HuH-7 (cell line): ENCODE data around the gene WWOX.
A peak's percentile ranks its signal among the peaks of the same experiment; 100 is the strongest.

Experiments used
- DNase-seq: peaks from one replicate; pipeline ENCODE4 v3.0.0; 2011; ENCODE audit warnings: low spot score

The WWOX gene

DNA sequence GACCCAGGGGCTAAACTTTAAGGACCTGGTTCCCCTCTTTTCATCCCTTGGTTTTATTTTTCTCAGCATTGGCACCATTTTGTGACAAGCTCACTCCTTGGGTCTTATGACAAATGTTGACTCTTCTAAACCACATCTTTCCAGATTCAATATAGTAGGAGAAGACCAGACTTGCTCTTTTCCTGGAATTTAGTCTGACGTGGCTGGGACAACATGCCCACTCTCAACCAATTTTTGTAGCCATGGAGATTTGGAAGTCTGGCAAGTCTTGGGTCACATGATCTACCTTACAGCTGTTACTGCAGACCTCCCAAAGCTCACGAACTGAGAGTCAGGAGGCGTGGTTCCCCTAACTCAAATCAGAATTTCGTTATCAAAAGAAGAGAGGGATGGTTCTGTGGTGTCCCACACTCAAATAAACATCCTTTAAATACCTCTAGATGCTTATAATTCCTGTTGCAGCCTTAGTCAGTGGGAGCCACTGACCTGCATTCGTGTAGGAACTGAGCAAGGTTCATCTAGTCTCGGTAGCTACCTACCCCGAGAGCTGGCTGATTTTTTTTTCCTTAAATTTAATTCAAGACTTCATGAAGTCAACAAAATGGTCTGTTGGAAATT, 817.6 kb downstream of the WWOX start:
- DNase-seq, result no peak

DNA sequence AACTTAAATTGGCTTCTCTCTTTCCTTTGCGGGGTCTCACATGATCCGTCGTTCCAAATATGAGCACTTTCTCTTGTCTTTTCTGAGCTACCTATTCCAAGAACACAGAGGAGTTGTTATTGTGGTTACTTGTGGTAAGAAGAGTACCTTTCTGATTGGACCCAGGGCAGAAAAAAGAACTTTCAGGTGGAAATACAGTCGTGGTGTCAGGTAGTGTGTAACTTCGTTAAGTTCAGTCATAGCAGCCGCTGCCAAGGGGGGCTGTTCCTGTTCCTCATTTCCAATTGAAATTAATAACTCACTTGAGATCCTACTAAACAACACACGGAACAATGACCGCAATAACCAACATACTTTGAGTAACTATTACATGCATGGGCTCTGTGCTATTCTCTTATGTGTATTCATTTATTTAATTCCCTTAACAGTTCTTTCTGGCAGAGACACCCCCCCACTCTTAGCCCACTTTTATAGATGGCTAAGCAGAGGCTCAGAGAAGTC, 819.4 kb downstream of the WWOX start:
- DNase-seq, result no peak

GRCh38 chr16:78919852-78920251, 820.4 kb downstream of the WWOX start:
- DNase-seq, result no peak

DNA sequence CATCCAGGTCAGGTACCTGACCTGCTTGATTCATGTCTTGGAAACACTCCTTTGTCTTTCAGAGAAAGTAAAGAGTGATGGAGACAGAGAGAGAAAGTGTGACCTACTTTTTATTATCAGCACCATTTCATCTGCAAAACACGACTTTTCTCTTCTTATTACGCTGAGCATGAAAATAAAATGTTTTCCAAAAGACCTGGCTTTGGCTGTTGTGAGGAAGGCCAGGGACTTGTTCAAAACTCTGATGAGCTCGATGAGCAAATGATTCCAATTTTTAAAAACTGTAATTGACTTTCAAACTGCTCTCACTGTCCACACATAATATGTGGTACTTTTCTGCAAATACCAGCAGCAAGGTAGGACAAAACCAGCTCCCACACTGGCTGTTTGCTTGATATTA, 821.2 kb downstream of the WWOX start:
- DNase-seq, result no peak

- DNase-seq, result peak; percentile 71
These were observed 825.8 kb downstream of the WWOX start for GRCh38 chr16:78925083-78925767.

GRCh38 chr16:78926723-78927210, 827.3 kb downstream of the WWOX start:
- no peak for DNase-seq

DNA sequence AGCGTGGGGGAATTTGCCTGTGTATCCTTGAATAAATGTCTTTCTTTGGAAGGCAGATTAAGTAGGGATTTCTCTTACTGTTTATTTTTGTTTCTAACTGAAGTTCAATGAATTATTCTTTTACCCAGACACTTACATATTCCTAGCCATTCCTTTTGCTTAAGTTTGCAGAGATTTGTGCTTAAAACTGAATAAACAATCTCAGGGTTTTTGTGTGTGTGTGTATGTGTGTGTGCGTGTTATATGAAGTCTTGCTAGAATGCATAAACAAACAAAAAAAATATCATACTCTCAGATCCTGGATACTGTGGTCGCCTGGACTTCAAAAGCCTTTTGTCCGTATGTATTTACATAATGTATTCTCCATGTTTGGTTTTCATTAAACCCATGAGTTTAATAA, 828.3 kb downstream of the WWOX start:
- no peak for DNase-seq

- DNase-seq, result no peak
These were observed 830.4 kb downstream of the WWOX start for GRCh38 chr16:78929841-78930240.

GRCh38 chr16:78930561-78930960, 831.1 kb downstream of the WWOX start:
- no peak for DNase-seq

DNA sequence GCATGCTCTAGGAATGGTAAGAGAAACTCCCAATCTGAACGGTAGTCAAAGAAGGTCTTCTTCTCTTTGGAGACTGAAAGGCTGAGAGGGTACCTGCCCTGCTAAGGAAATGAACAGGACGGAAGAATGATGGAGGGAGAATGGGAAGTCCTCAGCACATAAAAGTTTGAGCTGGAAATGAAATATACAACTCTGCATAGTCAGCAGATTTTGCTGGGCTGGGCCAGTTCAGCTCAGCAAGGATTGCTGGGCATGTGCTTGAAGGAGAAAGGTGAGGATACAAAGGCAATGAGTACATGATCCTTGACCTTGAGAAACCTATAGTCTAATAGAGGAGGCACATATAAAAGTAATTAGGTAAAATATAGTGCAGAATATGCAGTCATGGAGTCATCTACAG, 831.8 kb downstream of the WWOX start:
- DNase-seq, result no peak

DNA sequence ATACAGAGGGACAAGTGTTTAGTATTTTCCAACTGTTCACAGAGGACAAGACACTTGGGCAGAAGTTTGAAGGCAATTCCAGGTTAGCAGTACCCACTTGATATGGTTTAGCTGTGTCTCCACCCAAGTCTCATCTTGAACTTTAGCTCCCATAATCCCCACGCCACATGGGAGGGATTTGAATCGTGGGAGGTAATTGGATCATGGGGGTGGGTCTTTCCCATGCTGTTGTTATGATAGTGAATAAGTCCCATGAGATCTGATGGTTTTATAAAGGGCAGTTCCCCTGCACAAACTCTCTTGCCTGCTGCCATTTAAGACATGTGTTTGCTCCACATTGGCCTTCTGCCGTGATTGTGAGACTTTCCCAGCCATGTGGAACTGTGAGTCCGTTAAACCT, 832.2 kb downstream of the WWOX start:
- DNase-seq, result no peak

DNA sequence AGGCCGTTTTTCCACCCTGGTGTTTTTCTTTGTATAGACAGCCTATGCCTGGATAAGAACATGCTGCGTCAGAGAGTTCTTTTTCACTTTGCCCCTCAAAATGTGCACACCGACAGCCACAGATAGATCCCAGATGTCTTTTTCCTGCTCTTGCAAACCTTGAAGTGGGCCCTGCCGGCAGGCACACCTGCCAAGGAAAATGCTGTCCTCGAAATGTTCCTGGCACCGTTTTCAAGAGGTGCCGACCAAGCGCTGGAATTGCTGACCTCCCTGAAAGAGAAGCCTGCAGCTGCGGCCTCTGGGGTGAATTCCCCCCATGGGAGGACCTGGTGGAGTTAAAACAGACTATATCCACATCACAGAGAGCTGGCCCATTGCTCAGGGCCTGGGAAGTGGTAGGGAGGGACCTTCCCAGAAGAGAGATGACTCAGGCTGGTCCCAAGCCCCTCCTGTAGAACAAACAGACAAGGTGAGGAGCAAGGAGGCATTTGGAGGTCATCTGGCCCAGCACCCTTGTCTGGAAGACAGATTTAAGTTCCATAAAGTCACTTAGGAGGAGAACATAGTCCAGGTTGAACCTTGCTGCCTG, 833.0 kb downstream of the WWOX start:
- DNase-seq, result no peak

- DNase-seq, result no peak
These were observed 836.6 kb downstream of the WWOX start for GRCh38 chr16:78936060-78936459.

DNA sequence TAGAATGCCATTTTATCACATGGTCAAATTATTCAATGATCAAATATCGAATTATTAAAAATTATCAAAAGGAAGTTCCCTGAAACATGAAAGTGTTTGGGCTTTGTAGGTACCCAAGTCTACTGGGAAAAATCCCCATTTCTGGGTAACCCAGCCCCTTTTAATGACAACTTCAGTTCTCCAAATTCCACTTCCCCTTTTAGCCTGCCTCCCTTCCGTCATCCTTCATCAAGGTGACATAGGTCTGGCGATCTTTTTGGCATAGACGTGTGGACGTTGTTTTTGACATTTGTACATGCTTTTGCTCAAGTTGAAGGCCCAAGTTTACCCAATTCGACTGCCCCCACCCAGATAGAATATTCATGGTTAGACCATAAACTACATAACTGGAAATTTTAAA, 840.1 kb downstream of the WWOX start:
- no peak for DNase-seq

DNA sequence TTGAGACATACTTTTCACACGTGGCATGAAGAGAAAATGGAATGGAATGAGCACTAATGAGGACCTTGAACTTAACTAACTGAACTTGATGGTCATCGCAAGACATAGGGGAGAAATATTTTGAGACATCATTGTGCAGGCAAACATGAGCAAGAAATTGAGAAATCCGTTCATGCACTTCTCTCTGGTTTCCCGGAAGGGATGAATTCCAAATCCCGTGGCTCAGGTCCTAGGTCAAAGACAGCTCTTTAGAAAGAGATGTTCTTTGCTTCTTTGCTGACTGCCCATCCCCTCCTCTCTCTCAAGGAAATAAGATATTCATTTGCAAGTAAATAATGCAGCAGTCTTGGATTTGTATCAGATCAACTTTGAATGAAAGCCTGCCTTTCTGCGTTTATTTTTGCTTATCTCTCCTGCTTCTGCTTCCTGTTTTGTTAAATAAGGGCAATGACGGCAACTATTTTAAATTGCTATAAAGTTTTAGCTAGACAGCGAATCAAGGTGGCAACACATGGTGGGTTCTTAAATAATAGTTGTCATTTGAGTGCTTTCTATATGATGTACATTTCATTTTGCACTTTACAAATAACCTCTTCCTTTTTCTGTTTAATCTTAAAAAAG, 843.3 kb downstream of the WWOX start:
- no peak for DNase-seq

DNA sequence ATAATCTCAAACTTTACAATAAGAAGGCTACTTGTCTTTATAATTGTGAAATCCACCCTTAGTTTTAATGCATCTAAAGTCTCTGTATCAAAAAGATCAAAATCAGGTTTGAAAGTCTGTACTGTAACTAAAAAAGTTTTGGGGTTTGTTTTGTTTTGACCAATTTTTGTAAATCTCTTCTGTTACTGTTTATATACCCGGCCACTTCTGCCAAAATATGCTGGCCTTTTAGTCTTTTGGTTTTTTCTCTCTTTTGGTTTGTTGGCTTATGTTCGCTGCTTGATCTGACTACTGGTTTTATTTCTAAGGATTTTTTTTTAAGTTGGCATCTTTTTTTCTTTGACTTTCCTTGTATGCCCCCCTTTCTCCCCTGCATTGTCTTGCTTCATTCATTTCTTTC, 845.9 kb downstream of the WWOX start:
- DNase-seq, result no peak

GRCh38 chr16:78946556-78946955, 847.1 kb downstream of the WWOX start:
- no peak for DNase-seq

- no peak for DNase-seq
These were observed 851.3 kb downstream of the WWOX start for GRCh38 chr16:78950768-78951167.

GRCh38 chr16:78952630-78953029, 853.2 kb downstream of the WWOX start:
- no peak for DNase-seq

DNA sequence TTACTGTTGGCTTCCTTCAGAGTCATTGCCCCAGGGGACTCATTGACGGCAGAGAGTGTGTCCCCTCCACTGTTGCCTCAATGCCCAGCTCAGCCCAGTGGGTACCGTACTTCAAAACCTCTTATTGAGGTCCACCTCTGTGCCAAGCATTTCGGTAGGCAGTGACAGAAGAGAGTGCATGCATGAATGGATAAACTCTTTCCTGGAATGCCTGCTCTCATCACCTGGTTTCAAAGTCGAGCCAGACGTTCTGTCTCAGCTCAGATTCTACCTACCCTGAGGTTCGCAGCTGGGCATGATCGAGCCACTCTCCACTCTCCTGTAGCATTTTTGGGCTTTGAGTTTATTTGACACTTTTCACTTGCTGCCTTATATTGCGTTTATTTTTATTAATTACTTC, 854.1 kb downstream of the WWOX start:
- DNase-seq, result no peak

GRCh38 chr16:78955206-78955605, 855.8 kb downstream of the WWOX start:
- no peak for DNase-seq

GRCh38 chr16:78956859-78957258, 857.4 kb downstream of the WWOX start:
- no peak for DNase-seq
